Measurements from ENCODE around the gene FOXJ3.

The FOXJ3 gene

DNA sequence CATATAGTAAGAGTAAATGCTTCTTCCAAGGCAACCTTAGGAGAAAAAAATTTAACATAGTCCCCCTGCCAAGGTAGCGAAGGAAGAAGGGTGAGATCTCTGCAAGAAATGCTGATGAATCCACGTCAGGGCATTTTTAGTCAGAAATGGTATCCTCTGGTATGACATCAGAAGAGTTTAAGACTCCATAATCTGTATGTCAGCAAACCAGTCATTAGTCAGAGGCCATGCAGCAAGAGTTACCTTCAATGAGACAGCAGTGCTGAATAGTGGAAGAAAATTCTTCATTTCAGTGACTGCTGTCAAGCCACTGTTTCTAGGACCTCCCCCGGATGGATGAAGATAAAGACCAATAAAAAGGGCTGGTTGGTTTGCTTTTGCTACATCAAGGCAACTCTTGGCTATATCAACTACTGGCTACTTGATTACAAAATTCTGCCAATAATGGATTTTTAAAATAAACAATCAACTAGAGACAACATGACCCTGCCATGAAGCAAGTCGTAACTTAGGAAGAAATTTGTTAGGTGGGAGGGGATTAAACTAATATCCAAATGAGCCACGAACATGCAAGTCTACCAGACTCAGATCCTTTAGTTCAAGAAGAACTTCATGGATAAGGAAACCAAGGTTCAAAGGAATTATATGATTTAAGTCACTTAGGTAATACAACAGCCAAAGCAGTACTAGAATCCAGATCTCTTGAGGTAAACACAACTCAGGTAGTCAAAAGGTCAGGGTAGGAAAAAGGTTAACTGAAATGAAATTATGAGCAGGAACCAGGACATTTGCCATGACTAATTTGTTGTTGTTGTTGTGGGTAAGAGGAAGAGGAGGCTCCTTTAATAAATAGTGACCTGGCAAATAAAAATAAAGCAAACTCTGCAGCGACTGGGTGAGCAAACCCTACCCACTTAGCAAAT is 144.8 kb downstream of the FOXJ3 start:
- DNase-seq (ENCODE audit: low read depth): no peak

DNA sequence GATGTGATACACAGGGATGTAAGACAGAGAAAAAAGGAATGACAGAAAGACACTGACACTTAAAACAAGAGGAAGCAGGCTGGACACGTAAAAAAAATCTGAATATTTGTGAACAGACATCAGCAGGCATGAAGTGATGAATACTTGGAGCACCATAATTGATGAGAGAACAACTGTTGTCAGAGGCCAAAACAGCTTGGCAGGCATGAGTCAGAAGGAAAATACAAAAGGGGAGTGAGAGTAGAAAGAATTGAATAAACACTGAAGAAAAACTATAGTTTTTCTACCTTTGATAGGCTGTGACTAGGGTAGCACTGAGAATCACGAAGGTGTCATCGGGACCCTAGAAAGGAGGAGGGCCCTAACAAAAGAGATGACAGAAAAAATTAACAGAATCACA is 148.9 kb downstream of the FOXJ3 start:
- no peak for DNase-seq (ENCODE audit: low read depth)

DNA sequence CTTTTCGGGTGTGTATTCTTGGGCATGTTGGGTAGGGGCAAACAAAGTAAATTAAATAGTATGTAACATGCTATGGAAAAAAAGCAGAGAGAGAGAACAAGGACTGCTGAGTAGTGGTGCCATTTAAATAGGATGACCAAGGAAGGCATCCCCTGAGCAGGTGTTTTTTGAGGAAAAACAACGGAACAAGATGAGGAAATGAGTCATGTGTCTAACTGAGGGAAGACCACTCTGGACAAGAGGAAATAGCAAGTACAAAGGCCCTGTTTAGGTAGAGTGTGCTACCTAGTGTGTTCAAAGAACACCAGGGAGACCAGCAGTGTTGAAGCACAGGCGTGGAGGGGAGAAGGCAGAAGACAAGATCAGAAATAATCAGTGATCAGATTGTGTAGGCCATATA is 150.4 kb downstream of the FOXJ3 start:
- no peak for DNase-seq (ENCODE audit: low read depth)

DNA sequence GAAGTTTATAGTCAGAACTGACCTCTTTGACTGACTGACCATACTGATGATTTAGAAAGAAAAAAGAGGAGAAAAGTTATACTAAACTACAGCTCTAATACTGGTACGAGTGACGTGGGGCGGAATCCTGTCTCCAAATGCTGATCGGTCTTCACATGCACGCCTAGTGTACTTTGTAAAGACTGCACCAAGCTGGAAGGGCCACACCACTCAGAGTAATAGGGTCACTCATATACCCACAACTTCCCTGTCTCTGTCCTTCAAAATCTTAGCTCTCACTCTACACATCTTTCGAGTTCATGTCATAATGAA is 151.1 kb downstream of the FOXJ3 start:
- DNase-seq (ENCODE audit: low read depth): no peak

DNA sequence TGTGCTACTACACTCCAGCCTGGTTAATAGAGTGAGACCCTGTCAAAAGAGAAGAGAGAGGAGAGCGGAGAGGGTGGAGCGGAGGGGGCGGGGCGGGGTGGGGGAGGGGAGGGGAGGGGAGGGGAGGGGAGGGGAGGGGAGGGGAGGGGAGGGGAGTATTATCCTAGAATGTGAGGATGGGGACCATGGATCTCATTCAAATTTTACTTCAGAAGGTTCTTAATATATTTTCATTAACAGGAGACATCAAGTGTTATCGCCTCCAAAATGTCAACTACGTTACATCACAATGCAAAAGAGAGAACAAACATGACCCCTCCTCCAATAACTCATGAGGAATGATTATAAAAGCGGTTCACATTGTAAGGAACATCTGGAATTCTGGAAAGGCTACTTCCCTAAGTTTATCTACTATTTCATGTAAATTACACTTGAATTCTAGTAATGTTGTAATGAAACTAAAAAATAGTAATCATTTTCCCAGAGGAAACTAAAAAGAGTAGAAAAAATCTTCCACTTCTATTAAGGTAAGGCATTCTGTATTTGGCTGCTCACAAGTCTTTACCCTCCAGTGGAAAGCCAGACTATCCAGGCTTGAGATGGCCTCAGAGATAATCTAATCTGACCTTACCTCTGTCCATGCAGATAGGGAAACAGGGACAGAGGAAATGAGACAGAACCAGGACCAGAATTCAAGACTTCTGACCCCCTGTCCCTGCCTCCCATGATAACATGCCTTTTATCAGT is 151.7 kb downstream of the FOXJ3 start:
- no peak for DNase-seq (ENCODE audit: low read depth)

DNA sequence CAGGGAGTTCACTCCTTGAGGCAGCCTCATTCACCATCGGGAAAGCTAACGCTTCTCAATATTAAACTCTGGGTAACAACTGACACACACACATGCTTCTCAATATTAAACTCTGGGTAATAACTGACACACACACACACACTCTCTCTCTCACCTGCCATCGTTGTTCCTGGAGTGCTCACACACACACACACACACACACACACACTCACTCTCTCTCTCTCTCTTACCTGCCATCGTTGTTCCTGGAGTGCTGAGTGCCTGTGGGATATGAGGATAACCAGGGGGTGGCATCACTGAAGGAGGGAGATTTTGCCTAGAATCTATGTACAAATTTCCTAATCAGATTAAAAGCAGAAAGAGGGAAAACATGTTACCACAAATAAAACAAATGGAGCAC is 153.3 kb downstream of the FOXJ3 start:
- no peak for DNase-seq (ENCODE audit: low read depth)

DNA sequence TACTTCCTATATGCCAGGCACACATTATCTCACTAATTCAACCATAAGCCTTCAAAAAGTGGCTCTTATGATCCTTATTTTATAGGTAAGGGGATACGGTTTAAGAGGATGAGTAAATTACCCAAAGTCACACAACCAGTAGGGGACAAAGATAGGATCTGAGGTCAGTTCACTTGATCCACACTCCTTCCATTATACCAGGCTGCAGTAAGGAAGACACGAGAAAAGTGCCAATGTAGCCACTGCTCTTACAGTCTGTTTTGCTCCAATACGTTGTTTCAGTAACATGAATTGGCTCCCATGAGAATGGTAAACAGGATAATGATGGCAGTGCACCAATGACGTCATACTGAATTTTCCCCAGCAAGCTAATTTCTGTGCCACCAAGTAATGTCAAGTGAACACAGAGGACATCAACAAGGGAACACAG is 155.1 kb downstream of the FOXJ3 start:
- no peak for DNase-seq (ENCODE audit: low read depth)

DNA sequence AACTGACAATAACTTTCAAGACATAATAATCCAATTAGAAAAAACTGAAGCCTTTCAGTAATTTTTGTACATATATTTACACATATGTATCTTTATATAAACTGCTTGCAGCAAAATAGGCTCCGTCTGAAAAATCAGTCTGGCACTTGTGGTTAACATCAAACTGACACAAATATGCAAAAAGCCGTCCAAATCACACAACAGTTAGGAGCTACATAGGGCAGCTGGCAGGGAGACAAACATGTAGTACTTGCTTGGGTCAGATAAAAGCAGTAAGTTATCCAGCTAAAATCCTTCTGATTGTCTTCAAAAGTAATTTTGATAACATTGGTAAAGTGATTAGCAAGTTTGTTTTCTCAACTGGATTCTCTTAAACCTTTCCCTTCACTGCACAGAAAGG is 155.8 kb downstream of the FOXJ3 start:
- DNase-seq (ENCODE audit: low read depth): no peak

DNA sequence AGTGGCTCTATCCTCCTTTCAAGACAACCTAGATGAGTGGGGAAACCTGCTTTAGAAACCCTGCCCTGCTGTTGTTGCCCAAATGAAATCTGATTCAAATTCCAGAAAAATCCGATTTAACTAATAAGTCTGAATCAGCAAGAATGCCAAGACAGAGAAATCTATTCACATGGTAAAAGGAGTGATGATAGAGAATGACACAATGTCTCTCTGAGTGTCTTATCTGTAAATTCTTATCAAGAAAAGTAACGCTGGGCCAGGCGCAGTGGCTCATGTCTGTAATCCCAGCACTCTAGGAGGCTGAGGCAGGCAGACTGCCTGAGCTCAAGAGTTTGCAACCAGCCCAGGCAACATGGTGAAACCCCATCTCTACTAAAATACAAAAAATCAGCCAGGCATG is 156.8 kb downstream of the FOXJ3 start:
- no peak for DNase-seq (ENCODE audit: low read depth)

DNA sequence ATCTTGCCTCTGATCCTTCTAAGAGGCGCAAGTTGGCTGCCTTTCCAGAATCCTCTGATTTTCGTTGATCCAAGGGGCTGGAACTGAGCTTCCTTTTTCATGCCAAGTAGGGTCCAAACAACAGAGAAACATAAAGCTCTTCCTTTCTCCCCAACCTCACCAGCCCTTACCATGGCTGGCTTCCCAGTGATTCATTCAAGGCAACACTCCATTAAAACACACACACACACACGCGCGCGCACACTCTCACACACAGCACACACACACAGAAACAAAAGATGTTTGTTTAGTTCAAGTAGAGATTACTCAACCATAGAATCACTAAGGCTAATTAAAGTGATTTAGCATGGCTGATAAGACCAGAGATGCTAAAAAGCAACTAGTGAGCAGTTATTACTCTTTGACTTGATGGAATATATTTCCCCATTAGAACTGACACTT is 157.5 kb downstream of the FOXJ3 start:
- no peak for DNase-seq (ENCODE audit: low read depth)

DNA sequence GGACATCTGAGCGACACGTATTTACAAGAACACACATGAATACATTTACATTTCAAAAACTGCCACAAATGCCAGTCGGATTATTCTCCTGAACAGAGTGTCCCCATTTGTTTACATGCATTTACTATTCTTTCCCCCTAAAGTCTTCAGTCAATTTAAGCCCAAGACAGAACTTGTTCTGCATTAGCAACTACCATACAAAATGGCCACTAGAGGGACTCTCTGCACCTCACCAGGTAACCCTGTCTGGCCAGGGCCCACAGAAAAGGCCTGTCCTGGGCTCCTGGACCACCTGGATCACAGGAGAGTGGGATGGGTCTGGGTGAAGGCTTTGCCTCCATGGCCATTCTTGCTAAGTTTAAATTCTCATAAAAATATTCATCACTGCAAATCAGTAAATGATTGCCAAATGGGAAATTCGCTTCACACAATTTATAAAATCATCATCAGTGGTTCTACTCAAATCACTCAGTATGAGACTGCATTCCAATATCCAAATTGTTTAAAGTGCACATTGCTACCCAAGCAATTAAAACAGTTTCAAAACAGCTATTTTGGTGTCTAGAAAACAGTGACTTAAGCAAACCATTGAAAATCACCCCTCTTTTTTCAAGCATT is 158.0 kb downstream of the FOXJ3 start:
- DNase-seq (ENCODE audit: low read depth): no peak

DNA sequence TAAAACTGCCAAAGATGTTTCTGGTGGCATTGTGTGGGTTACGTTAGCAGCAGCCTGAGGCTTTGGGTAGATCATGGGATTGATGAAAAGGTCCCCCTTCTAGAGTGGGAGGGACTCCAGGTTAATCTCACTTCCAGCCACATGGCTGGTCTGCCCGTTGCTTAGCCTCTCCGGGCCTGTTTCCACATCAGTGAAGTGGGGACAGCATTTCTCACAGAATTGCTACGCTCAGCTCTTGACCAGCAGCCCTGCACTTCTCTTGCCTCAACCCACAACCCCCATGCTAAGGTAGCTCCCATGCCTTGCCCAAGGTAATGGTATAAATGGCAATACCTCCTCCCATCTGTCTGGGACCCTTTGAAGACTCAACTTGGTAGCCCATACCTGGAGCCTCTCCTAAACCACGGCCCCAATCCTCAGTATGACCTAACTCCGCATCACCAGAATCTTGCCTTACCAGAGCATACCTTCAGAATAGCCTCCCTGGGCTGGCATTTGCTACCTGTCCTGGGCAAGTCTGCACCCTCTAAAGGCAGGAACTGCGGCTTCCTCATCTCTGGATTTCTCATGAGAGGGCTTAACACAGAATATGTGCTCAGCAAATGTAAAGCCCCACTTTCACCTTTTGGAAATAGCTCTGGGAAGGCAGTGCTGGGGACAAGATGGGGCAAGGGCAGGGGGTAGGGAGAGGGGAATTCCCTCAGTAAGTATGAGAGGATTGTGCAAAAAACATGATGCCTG is 159.6 kb downstream of the FOXJ3 start:
- DNase-seq (ENCODE audit: low read depth): no peak

DNA sequence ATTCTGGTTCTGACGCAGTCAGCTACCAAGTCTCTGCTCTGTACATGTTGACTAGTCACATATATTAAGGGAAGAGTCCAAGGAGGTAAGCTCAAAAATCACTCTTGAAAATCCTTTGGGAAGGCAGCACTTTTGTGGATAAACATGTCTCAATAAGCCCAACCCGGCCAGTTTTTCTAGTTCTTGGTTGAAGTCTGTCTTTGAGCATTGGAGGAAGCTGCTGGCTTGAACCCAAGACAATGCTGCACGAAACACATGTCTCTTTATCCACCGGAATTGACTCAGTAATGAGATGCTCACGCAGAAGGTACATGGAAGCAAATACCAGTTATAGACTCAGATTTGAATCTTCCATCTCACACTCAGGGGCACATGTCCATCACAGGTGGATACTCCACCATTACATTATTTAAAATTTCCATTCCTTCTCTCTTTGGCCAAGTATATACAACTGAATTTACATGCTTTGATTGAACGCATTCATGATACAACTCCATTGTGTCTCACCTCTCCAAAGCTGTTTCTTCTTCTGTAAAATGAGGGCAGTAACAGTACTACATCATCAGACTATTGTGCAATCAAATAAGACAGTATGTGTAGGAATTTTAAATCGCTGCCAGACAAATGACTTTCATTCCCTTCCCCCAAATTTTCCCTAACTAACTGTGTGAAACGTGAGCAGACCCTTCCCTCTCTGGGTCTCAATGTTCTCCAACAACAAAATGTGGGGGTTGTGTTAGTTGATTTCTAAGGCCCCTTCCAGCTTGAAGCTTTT is 160.9 kb downstream of the FOXJ3 start:
- DNase-seq (ENCODE audit: low read depth): no peak

DNA sequence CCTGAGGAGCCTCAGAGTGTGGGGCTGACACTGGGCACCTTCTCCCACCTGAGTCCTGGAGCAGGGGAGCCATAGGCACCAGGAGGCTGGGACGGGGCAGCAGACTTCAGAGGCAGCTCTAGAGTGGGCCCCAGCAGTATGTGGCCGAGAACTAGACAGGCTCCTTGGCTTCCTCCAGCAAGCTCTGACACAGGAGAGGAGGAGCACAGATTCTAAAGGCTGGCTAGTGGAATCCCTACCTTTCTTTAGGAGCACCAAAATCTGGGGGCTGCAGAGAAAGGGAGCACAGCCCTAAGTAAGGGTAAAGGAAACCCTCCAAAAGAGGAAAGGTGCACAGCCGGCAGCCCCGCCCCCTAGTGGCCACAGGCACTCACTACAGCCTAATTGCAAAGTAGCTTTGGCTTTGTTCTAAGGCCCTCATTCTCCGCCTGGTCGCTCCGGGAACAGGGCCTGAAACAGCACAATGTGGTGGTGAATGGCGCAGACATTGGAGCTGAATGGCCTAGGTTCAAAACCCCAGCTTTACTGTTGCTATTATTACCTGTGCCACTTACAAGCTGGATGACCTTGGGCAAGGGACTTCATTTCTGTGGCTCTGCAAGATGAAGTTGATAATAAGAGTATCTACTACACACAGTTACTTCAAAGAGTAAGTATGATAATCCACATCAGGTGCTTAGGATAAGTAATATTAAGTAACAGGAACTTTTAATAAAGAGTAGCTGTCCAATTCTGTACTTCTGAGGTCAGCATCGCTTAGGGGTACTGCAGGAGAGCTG is 161.7 kb downstream of the FOXJ3 start:
- peak; percentile 52 for DNase-seq (ENCODE audit: low read depth)

DNA sequence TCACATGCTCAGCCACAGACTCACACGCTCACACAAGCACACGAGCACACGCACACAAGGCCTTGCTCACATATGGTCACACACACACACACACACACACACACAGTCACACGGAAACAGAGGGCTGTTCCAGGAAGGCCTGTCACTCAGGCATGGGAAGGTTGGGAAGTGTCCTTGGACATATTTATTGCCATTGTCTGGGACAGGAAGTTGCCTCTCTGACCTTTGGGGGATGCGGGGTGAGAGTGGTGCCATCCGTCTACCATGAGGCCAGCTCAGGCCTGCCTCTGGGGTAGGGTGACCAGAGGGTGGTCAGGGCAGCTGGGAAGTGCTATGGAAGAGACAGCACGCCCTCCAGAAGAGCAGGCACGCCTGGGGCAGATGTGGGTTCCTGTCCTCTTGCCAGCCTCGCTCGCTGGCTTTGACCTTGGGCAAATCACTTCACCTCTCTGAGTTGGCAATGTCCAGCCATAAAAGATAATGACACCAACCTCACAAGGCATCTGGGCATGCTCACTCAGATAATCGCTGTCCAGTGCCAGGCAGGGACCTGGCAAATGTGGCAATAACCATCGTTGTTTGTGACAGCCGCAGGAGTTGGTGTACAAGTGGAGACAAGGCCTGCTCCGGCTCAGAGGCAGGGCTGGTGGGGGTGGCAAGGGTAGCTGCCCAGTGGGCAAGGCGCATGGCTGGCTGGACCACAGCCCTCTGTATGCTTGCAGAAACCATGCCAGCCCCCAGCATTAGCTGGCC is 162.5 kb downstream of the FOXJ3 start:
- DNase-seq (ENCODE audit: low read depth): no peak

DNA sequence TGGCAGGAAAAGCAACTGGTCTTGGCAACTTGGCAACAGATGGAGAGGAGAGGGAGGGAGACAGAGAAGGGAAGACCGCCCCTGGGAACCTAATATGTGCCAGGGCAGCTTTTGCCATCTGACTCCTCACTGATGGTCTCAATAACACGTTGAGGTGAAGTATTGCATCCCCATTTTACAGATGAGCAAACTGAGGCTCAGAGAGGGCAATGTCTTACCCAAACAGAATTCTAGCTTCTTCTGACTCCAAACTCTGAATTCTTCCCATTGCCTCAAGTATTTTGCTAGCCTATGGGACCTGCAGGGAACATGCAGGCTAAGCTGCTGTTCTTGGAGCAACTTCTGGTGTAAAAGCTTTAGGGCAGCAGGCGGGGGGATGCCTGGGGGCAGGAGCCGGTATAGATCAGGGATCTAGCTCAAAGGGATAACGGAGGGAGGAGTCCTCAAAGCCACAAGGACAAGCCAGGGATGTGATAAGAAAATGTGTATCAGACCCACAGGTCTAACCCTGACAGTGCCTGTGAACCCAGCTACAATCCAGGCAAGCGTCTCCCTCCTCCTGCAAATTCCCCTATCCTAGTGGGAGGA is 163.3 kb downstream of the FOXJ3 start:
- DNase-seq (ENCODE audit: low read depth): no peak

DNA sequence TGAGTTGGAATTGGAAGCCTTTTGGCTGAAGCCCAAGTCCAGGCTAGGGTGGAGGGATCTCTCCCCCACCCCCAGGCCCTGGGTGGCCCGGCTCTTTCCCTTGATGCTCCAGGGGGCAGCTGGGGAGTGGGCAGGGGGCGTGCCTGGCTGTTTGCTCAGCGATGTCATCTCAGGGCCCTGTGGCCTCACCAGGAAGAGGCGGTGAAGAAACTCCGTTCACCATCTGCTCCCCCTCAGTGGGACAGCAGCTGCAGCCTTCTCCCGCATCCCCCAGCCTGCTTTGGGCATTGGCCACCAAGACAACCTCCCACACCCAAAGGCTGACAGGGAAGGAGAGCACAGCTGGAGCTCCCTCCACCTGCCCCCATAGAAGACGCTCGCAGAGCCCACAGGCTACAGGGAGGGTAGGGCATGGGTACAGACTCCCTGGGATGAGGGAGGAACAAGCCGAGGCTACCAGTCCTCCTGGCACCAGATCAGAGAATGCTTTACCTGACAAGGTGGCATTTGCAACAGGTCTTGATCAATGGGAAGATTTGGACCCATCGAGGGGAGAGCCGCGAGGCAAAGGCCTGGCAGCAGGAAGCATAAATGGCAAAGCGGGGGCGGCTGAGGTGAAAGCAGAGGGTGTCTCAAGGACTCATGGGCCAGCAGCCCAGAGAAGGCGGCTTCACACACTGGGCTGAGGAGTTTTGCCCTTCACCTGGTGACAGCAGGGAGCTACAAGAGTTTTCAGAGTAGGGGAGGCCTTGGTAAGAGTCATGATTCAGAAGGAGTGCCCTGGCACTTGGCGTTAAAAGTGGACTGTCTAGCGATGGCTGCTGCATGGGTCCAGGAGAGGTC is 164.0 kb downstream of the FOXJ3 start:
- DNase-seq (ENCODE audit: low read depth): no peak

DNA sequence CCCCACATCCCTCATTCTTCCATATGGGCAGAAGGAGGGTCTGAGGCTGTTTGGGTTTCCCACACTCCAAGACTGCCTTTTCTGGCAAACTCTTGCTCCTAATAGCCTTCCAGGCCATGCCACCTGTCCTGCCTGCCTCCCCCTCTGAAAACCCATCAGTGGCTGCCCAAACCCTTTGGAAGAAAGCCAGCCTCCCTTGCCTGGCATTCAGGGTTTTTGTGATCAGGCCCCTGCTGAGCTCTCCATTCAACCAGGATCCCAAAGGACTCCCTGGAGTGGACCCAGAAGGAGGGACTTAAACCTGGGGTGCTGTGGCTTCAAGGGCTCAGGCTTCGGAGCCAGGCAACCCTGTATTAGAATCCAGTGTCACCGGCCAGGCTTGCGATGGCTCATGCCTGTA is 166.3 kb downstream of the FOXJ3 start:
- DNase-seq (ENCODE audit: low read depth): no peak

DNA sequence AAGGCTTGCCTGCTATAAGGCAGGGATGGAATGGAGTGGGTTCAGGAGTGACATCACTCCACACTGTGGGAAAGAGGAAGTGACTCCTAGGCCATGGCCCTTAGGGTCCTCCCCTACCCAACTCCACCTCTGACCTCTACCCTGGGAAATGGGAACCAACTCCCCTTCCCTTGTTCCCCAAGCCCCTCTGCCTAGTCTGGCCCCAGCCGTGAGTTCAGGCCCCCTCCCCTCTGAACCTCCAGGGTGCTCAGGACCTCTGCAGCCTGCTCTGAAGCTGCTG is 166.7 kb downstream of the FOXJ3 start:
- DNase-seq (ENCODE audit: low read depth): no peak

Data from stimulated activated CD8-positive, alpha-beta memory T cell treated with anti-CD3 and anti-CD28 coated beads, Interleukin-4, amount 100 ng/mL, for 24 hours (primary cell).